HepG2 (cell line): Measurements from ENCODE around the gene ATP2B3. TPM values are rescaled to one million over a fixed set of nuclear protein-coding genes. Genes with fewer than 3 reads are reported as not detected.

Source experiments
- ATAC-seq: fragments of 200-7000 bp; cut with Tn5 transposase; 3 replicates; pipeline ENCODE4 v1.9.1; 2020; ENCODE audit warnings: mild to moderate bottlenecking, moderate library complexity
- BruUV-seq: library from RNA; stranded (reverse); fragments of 400-500 nt; replicated peaks from 2 replicates; lab custom pipeline; 2021; lab: Mats Ljungman, UMichigan
- CTCF ChIA-PET: fragments of 300-600 bp; formaldehyde crosslinking; extraction: SDS; loops from one replicate; lab custom pipeline; 2021; ENCODE audit warnings: low total read pairs, inconsistent platforms, low intra/inter-chr PET ratio; lab: Yijun Ruan, JAX
- POLR2A ChIA-PET: fragments of 350-600 bp; sonication (Branson Sonifier 250); formaldehyde crosslinking; loops from one replicate; lab custom pipeline; 2020; ENCODE audit warnings: antibody characterized with exemption, inconsistent platforms; lab: Yijun Ruan, JAX
- DNase-seq: peaks from one replicate; pipeline ENCODE4 v3.0.0-alpha.2; 2015; ENCODE audit warnings: low spot score
- FAIRE-seq: peaks from 3 replicates; lab custom pipeline; 2011; peaks lifted over from hg19 to GRCh38; lab: Jason Lieb, UNC
- H2AFZ ChIP-seq: one replicate; pipeline ENCODE4 v1.6.1; 2011; ENCODE audit warnings: low read length, inconsistent platforms
- H3K27ac ChIP-seq: fragments of 300-600 bp; 3 replicates; pipeline ENCODE4 v1.8.0; 2011; ENCODE audit warnings: mixed run types, mild to moderate bottlenecking, mixed read lengths, low read length, inconsistent platforms; ENCODE audit not compliant: insufficient read depth; ENCODE audit errors: extremely low read length
- H3K27me3 ChIP-seq, 2 experiments: fragments of 200-600 bp in 1 of 2; 2 replicates in 1 of 2; 3 replicates in 1 of 2; pipeline versions ENCODE4 v1.6.0 to v1.8.0; 2011; ENCODE audit warnings: low read length in 2 of 2, mild to moderate bottlenecking in 2 of 2, moderate library complexity in 2 of 2, inconsistent platforms in 1 of 2; ENCODE audit not compliant: insufficient read depth in 2 of 2, control insufficient read depth in 1 of 2
- H3K36me3 ChIP-seq, 2 experiments: fragments of 200-600 bp in 1 of 2; replicated peaks in 1 of 2; 2 replicates in 1 of 2; 3 replicates in 1 of 2; pipeline versions ENCODE4 v1.5.1 to v1.8.0; 2011; ENCODE audit warnings: low read length in 2 of 2, inconsistent platforms in 1 of 2; ENCODE audit not compliant: insufficient read depth in 2 of 2, control insufficient read depth in 1 of 2
- H3K4me1 ChIP-seq: 2 replicates; pipeline ENCODE4 v1.5.1; 2012; ENCODE audit warnings: low read length, inconsistent platforms; ENCODE audit not compliant: insufficient read depth
- H3K4me2 ChIP-seq: 2 replicates; pipeline ENCODE4 v1.6.0; 2011; ENCODE audit warnings: low read depth, low read length, inconsistent platforms
- H3K4me3 ChIP-seq, 3 experiments: fragments of 200-600 bp in 1 of 3; sonication (generic), shearing (Covaris generic) in 1 of 3; replicated peaks in 1 of 3; 2 replicates each; pipeline ENCODE4 v1.5.1; 2011 to 2016; ENCODE audit warnings: low read length in 3 of 3, inconsistent platforms in 2 of 3, low read depth in 2 of 3, mild to moderate bottlenecking in 2 of 3, control low read depth in 1 of 3, mixed read lengths in 1 of 3; ENCODE audit not compliant: insufficient read depth in 1 of 3
- H3K79me2 ChIP-seq: one replicate; pipeline ENCODE4 v1.6.1; 2011; ENCODE audit warnings: low read length, inconsistent platforms; ENCODE audit not compliant: insufficient read depth
- H3K9ac ChIP-seq: 2 replicates; pipeline ENCODE4 v1.6.0; 2011; ENCODE audit warnings: mild to moderate bottlenecking, low read depth, low read length, inconsistent platforms; ENCODE audit not compliant: insufficient read depth
- H3K9me3 ChIP-seq: 2 replicates; pipeline ENCODE4 v1.5.1; 2012; ENCODE audit warnings: mild to moderate bottlenecking, low read length
- H4K20me1 ChIP-seq: 2 replicates; pipeline ENCODE4 v1.6.0; 2011; ENCODE audit warnings: inconsistent platforms, mild to moderate bottlenecking, low read length, moderate library complexity; ENCODE audit not compliant: insufficient read depth
- BCL3 ChIP-seq: sonication (generic); formaldehyde crosslinking; IDR thresholded peaks from 2 replicates; pipeline ENCODE4 v1.5.1; 2020; ENCODE audit warnings: mild to moderate bottlenecking, missing genetic modification reagents, moderate library complexity
- BHLHE40 ChIP-seq: IDR thresholded peaks from 2 replicates; pipeline ENCODE4 v1.6.1; 2011; ENCODE audit warnings: low read length, improper control_type of control experiment
- DMAP1 ChIP-seq: IDR thresholded peaks from 2 replicates; pipeline ENCODE4 v1.6.1; 2016
- FOSL1 ChIP-seq: sonication (generic); formaldehyde crosslinking; IDR thresholded peaks from 2 replicates; pipeline ENCODE4 v1.9.0; 2021; ENCODE audit warnings: missing genetic modification reagents, borderline replicate concordance
- FOSL2 ChIP-seq: sonication (generic); formaldehyde crosslinking; IDR thresholded peaks from 2 replicates; pipeline ENCODE4 v1.4.0; 2020; ENCODE audit warnings: missing genetic modification reagents
- GFI1 ChIP-seq: sonication (generic); formaldehyde crosslinking; IDR thresholded peaks from 2 replicates; pipeline ENCODE4 v1.5.0; 2020; ENCODE audit warnings: missing genetic modification reagents, mild to moderate bottlenecking, borderline replicate concordance
- HOXA9 ChIP-seq: sonication (generic); formaldehyde crosslinking; IDR thresholded peaks from 2 replicates; pipeline ENCODE4 v1.8.1; 2022; ENCODE audit warnings: missing genetic modification reagents, mild to moderate bottlenecking, moderate library complexity, borderline replicate concordance
- JUN ChIP-seq: sonication (generic); formaldehyde crosslinking; IDR thresholded peaks from 2 replicates; pipeline ENCODE4 v1.4.0; 2020; ENCODE audit warnings: mild to moderate bottlenecking, missing genetic modification reagents
- RARA ChIP-seq: IDR thresholded peaks from 2 replicates; pipeline ENCODE4 v1.6.1; 2016; ENCODE audit warnings: missing genetic modification reagents, missing compliant biosample characterization
- ZFYVE20 ChIP-seq: sonication (generic); formaldehyde crosslinking; IDR thresholded peaks from 2 replicates; pipeline ENCODE4 v1.8.0; 2023; ENCODE audit warnings: low read depth, mild to moderate bottlenecking, moderate library complexity, missing genetic modification reagents, borderline replicate concordance
- ZNF33B ChIP-seq: sonication (generic); formaldehyde crosslinking; IDR thresholded peaks from 2 replicates; pipeline ENCODE4 v1.5.1; 2020; ENCODE audit warnings: mild to moderate bottlenecking, missing genetic modification reagents
- ZNF546 ChIP-seq: sonication (generic); formaldehyde crosslinking; conservative IDR thresholded peaks from 2 replicates; pipeline ENCODE4 v1.8.1; 2023; ENCODE audit warnings: mild to moderate bottlenecking, missing genetic modification reagents
- ZNF790 ChIP-seq: sonication (generic); formaldehyde crosslinking; IDR thresholded peaks from 2 replicates; pipeline ENCODE4 v1.8.0; 2022; ENCODE audit warnings: missing genetic modification reagents, mild to moderate bottlenecking, borderline replicate concordance
- ZSCAN25 ChIP-seq: sonication (generic); formaldehyde crosslinking; IDR thresholded peaks from 2 replicates; pipeline ENCODE4 v1.8.0; 2022; ENCODE audit warnings: mild to moderate bottlenecking, missing genetic modification reagents
- WGBS: methylation state at CpG from one replicate; pipeline ENCODE4 v1.1.6; 2017; ENCODE audit warnings: low lambda C conversion rate; 5-methylcytosine and 5-hydroxymethylcytosine counted together
- in situ Hi-C: cut with HindIII; loops from 2 replicates; pipeline ENCODE4 v1.10.0; 2017; ENCODE audit warnings: low pct_unique_long_range_greater_than_20kb; ENCODE audit not compliant: extremely low pct_ligation_motif_present
- intact Hi-C: fragments of 100-400 bp; cut with micrococcal nuclease; formaldehyde crosslinking; loops from one replicate; pipeline ENCODE4 v1.10.0; 2022; ENCODE audit not compliant: unreplicated experiment
- polyA plus RNA-seq, 8 experiments: library from polyadenylated mRNA; depleted of rRNA in 3 of 8; stranded (reverse) in 7 of 8; unstranded in 1 of 8; fragments of >200 nt; fragmentation: Illumina TruSeq in 4 of 8; extraction: Trizol in 4 of 8; gene quantifications; 2 replicates each; pipeline versions ENCODE4 v1.2.1 to v1.2.3, GENCODE V29; 2011 to 2016; ENCODE audit warnings: low read depth in 4 of 8, missing spikeins in 1 of 8, mixed read lengths in 1 of 8; ENCODE audit not compliant: insufficient read depth in 1 of 8
- total RNA-seq, 5 experiments: library from RNA; depleted of rRNA; stranded (reverse); fragments of >200 nt; fragmentation: Illumina TruSeq; extraction: Trizol; gene quantifications; 2 replicates each; pipeline ENCODE4 v1.2.3, GENCODE V29; 2016; ENCODE audit warnings: low read depth in 1 of 5
- TF ChIP-seq, protein P1 (sequence below): sonication (generic); formaldehyde crosslinking; IDR thresholded peaks from 2 replicates; pipeline ENCODE4 v1.4.0; 2020; ENCODE audit warnings: missing genetic modification reagents, mild to moderate bottlenecking, borderline replicate concordance
- TF ChIP-seq, protein P2 (sequence below): sonication (generic); formaldehyde crosslinking; IDR thresholded peaks from 2 replicates; pipeline ENCODE4 v1.5.1; 2020; ENCODE audit warnings: mild to moderate bottlenecking, missing genetic modification reagents

Gene ATP2B3
- total and polyA plus RNA-seq, 2 of the 13 experiments (the other 11 are each of a cell fraction or from before 2014, with no cell fraction given): not detected

DNA sequence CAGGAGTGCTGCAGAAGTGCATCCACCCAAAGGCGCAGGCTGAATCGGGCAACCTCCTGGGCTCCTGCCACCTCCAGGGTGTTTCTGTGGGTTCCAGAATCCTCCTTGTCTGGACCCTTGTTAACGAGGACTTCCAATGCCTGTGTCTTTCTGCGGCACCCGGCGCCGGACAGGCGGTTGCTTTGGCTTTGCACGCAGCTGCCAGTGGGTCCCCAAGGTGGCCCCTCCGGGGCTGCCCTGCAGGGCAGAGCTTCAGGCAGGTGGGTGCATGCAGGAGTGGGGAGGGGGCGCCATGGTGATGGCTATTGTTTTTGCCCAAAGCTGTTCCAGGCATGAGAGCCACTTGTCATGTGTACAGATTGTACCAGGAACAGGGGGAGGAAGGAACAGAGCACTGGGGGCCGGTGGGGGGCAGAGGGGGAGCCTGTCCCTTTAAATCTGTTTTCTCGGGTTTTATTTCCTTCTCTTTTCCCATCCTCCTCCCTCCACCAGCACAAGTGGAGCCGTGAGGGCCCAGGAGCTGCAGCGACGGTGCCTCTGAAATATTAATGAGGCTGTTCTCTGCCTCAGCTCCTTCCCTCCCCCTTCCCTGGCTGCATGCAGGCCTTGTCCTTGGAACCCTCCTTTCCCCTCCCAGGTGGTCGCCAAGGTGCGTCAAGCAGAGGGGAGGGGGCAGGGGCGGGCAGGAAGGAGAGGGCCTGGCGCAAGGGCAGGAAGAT, 13.1 kb downstream of the ATP2B3 start (continued):
- TF ChIP-seq ZFYVE20 (CRISPR knock-in tag): no peak
- TF ChIP-seq ZNF790 (CRISPR knock-in tag): no peak

DNA sequence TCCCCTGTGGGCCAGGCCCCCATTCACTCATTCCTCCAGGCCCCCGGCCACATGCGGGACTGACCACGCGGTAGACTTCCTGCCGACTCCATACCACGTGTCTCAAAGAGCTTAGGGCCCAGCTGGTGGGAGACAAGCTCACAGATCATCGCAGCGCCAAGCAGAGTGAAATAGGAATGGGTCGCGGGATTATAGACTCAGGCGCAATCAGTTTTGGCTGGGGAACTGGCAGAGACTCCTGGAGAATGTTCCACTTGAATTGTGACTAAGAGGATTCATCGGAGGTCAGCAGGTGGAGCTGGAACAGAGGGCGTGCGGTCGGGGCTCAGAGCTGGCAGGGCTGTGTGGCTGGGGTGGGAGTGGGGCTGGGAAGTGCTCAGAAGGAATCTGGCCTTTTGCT, 15.6 kb downstream of the ATP2B3 start:
- 49% methylated on average over 9 of the region's 15 CpGs for WGBS
- in situ Hi-C loops (no loop called here), intact Hi-C loops (no loop called here)
- Histone ChIP-seq H3K27me3 (peaks cover 4 to 40% of the 10 kb centered on the region in 2 experiments; a peak in 4 of 5 replicates), H3K4me1 (no peaks in the 10 kb centered on the region), H2AFZ (no peak overlapping the region), H3K79me2 (no peaks in the 10 kb centered on the region), H3K9me3 (no peaks in the 10 kb centered on the region), H3K4me2 (no peak overlapping the region), H4K20me1 (no peaks in the 10 kb centered on the region), H3K9ac (no peak overlapping the region), H3K27ac (no peak overlapping the region), H3K4me3 (no peak overlapping the region), H3K36me3 (no peaks in the 10 kb centered on the region)
- ChIA-PET POLR2A (no interaction called here), CTCF (no interaction called here)
- FAIRE-seq: no peak
- no peak for DNase-seq
- no TSS peak for BruUV-seq
- ATAC-seq: no peak
- TF ChIP-seq RARA (CRISPR knock-in tag) (no peak), ZNF546 (CRISPR knock-in tag) (no peak), FOSL1 (no peak), JUN (CRISPR knock-in tag) (no peak), GFI1 (CRISPR knock-in tag) (no peak), ZSCAN25 (CRISPR knock-in tag) (no peak), HOXA9 (no peak), DMAP1 (CRISPR knock-in tag) (no peak), ZNF33B (CRISPR knock-in tag) (no peak), BCL3 (CRISPR knock-in tag) (no peak), FOSL2 (CRISPR knock-in tag) (no peak), BHLHE40 (no peak)
- TF ChIP-seq, protein P1, sequence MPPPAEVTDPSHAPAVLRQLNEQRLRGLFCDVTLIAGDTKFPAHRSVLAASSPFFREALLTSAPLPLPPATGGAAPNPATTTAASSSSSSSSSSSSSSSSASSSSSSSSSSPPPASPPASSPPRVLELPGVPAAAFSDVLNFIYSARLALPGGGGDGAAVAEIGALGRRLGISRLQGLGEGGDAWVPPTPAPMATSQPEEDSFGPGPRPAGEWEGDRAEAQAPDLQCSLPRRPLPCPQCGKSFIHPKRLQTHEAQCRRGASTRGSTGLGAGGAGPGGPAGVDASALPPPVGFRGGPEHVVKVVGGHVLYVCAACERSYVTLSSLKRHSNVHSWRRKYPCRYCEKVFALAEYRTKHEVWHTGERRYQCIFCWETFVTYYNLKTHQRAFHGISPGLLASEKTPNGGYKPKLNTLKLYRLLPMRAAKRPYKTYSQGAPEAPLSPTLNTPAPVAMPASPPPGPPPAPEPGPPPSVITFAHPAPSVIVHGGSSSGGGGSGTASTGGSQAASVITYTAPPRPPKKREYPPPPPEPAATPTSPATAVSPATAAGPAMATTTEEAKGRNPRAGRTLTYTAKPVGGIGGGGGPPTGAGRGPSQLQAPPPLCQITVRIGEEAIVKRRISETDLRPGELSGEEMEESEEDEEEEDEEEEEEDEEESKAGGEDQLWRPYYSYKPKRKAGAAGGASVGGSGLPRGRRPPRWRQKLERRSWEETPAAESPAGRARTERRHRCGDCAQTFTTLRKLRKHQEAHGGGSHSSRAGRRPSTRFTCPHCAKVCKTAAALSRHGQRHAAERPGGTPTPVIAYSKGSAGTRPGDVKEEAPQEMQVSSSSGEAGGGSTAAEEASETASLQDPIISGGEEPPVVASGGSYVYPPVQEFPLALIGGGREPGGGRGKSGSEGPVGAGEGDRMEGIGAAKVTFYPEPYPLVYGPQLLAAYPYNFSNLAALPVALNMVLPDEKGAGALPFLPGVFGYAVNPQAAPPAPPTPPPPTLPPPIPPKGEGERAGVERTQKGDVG (CRISPR knock-in tag): no peak
- TF ChIP-seq, protein P2, sequence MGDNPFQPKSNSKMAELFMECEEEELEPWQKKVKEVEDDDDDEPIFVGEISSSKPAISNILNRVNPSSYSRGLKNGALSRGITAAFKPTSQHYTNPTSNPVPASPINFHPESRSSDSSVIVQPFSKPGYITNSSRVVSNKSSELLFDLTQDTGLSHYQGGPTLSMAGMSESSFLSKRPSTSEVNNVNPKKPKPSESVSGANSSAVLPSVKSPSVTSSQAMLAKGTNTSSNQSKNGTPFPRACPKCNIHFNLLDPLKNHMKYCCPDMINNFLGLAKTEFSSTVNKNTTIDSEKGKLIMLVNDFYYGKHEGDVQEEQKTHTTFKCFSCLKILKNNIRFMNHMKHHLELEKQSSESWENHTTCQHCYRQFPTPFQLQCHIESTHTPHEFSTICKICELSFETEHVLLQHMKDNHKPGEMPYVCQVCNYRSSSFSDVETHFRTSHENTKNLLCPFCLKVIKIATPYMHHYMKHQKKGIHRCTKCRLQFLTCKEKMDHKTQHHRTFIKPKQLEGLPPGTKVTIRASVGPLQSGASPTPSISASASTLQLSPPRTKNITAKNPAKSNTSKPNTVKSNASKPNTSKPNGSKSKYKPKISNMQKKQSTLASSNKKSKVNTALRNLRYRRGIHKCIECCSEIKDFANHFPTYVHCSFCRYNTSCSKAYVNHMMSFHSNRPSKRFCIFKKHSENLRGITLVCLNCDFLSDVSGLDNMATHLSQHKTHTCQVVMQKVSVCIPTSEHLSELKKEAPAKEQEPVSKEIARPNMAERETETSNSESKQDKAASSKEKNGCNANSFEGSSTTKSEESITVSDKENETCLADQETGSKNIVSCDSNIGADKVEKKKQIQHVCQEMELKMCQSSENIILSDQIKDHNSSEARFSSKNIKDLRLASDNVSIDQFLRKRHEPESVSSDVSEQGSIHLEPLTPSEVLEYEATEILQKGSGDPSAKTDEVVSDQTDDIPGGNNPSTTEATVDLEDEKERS (CRISPR knock-in tag): no peak
